T-cell (primary cell): ENCODE results near the gene AKAP9. TPM values are rescaled to one million over a fixed set of nuclear protein-coding genes. Genes with fewer than 3 reads are reported as not detected.
"Not testable (repeated sequence)": the region's sequence is repeated elsewhere in the genome, so short reads cannot be mapped to it uniquely, and the experiment has no call there.

ENCODE experiments used
- ATAC-seq, 4 experiments: fragments of 200-7000 bp in 3 of 4; fragments of 150-1000 bp in 1 of 4; cut with Tn5 transposase; replicated peaks in 1 of 4; 1 replicate in 3 of 4; 2 replicates in 1 of 4; pipeline ENCODE4 v1.10.0; 2021; ENCODE audit warnings: moderate library complexity in 3 of 4, mild to moderate bottlenecking in 2 of 4, moderate number of reproducible peaks in 1 of 4
- CTCF ChIA-PET, 2 donors: fragments of 300-600 bp; sonication (Branson Sonifier 250); formaldehyde crosslinking; loops; one replicate each; lab custom pipeline; 2022; ENCODE audit warnings: antibody characterized with exemption in 2 of 2; lab: Charles Lee
- POLR2A ChIA-PET, 2 donors: fragments of 300-600 bp; sonication (Branson Sonifier 250); formaldehyde crosslinking; loops; one replicate each; lab custom pipeline; 2022; ENCODE audit warnings: antibody characterized with exemption in 2 of 2; lab: Charles Lee
- DNase-seq, 35 experiments: peaks; one replicate each; pipeline versions ENCODE4 v3.0.0 to v3.0.0-alpha.2; 2013 to 2023
- H3K27ac ChIP-seq: one replicate; pipeline ENCODE4 v1.5.1; 2013; ENCODE audit warnings: low read length
- H3K27me3 ChIP-seq, 2 experiments: replicated peaks in 1 of 2; 1 replicate in 1 of 2; 2 replicates in 1 of 2; pipeline versions ENCODE4 v1.6.1 to v1.7.0; 2013; ENCODE audit warnings: low read length in 1 of 2, mixed read lengths in 1 of 2; ENCODE audit not compliant: control insufficient read depth in 2 of 2, insufficient read depth in 2 of 2; ENCODE audit errors: extremely low read depth in 1 of 2
- H3K36me3 ChIP-seq, 2 donors: 1 replicate in 1 of 2; 2 replicates in 1 of 2; pipeline versions ENCODE4 v1.6.1 to v1.7.0; 2013; ENCODE audit warnings: low read length in 1 of 2; ENCODE audit not compliant: control insufficient read depth in 2 of 2, insufficient read depth in 1 of 2; ENCODE audit errors: extremely low read depth in 1 of 2
- H3K4me1 ChIP-seq, 2 experiments: 1 replicate in 1 of 2; 2 replicates in 1 of 2; pipeline versions ENCODE4 v1.6.1 to v1.7.0; 2013; ENCODE audit warnings: low read length in 2 of 2, mixed read lengths in 1 of 2; ENCODE audit not compliant: insufficient read depth in 2 of 2, control insufficient read depth in 1 of 2; ENCODE audit errors: extremely low read depth in 1 of 2
- H3K4me3 ChIP-seq, 2 donors: 1 replicate in 1 of 2; 2 replicates in 1 of 2; pipeline versions ENCODE4 v1.5.1 to v1.7.0; 2013; ENCODE audit warnings: mild to moderate bottlenecking in 2 of 2, low read length in 1 of 2, moderate library complexity in 1 of 2; ENCODE audit not compliant: control insufficient read depth in 1 of 2; ENCODE audit errors: extremely low read depth in 1 of 2
- H3K9me3 ChIP-seq: 2 replicates; pipeline ENCODE4 v1.7.0; 2013
- H3K27ac Mint-ChIP-seq, 2 donors: one replicate each; pipeline ENCODE4 v1.8.0; 2020 to 2021; ENCODE audit warnings: mild to moderate bottlenecking in 2 of 2, mixed read lengths in 2 of 2
- H3K27me3 Mint-ChIP-seq, 2 donors: one replicate each; pipeline ENCODE4 v1.8.0; 2021 to 2022; ENCODE audit warnings: mixed read lengths in 2 of 2
- H3K36me3 Mint-ChIP-seq: one replicate; pipeline ENCODE4 v1.8.0; 2021; ENCODE audit warnings: mixed read lengths
- H3K4me1 Mint-ChIP-seq, 3 donors: one replicate each; pipeline ENCODE4 v1.8.0; 2020 to 2022; ENCODE audit warnings: mixed read lengths in 3 of 3, mild to moderate bottlenecking in 1 of 3
- H3K4me3 Mint-ChIP-seq, 3 donors: one replicate each; pipeline ENCODE4 v1.8.0; 2020 to 2022; ENCODE audit warnings: mild to moderate bottlenecking in 3 of 3, mixed read lengths in 3 of 3, moderate library complexity in 3 of 3
- H3K9me3 Mint-ChIP-seq, 3 donors: one replicate each; pipeline ENCODE4 v1.8.0; 2020 to 2022; ENCODE audit warnings: mixed read lengths in 3 of 3
- WGBS: methylation state at CpG from one replicate; pipeline ENCODE4 v1.1.5; 2013; ENCODE audit warnings: missing lambda C conversion rate; ENCODE audit not compliant: insufficient coverage; 5-methylcytosine and 5-hydroxymethylcytosine counted together
- total RNA-seq, 35 experiments: library from RNA in 6 of 35; stranded (reverse) in 6 of 35; fragments of 120-200 nt in 1 of 35; gene quantifications; one replicate each; pipeline versions ENCODE4 v1.2.1 to v1.2.4 and lab custom pipeline; 2013 to 2026

AKAP9 gene
- total RNA-seq, 5 donors from 2014 or later (not counting 1 experiment from before 2014, with no cell fraction given): 59.6 to 83.3 (median 69.0) TPM

DNA sequence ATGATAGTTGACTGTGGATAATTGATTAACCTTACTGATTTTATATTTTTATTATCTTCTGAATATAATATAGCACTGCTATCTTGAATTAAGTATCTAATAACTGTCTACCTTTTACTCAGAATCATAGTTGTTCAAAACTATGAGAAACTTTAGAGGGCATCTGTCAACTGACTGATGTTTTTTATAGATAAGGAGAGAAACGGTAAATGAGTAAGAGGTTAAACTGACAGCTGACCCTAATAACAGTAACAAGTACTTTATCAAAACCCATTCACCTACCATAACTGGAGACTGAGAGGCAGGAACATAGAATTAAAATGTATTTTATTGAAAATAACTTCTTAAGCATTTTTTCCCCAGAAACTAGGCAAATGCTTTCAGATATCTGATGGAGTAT is 131.5 kb downstream of the AKAP9 start:
- no peak overlapping the region for H3K27ac ChIP-seq
- no peaks in the 10 kb centered on the region for H3K27me3 ChIP-seq
- no CpG with 5 or more reads among the region's 1 CpG for WGBS
- no peaks in the 10 kb centered on the region for H3K9me3 ChIP-seq
- Mint-ChIP-seq H3K27me3 (no peaks in the 10 kb centered on the region), H3K36me3 (peaks cover 61% of the 10 kb centered on the region), H3K27ac (no peak overlapping the region), H3K9me3 (no peaks in the 10 kb centered on the region), H3K4me1 (no peaks in the 10 kb centered on the region), H3K4me3 (no peak overlapping the region)
- ATAC-seq (no peak), DNase-seq (no peak)
- peaks cover 4 to 30% of the 10 kb centered on the region in 2 donors for H3K36me3 ChIP-seq
- ChIA-PET POLR2A (no interaction called here), CTCF (interaction anchor here in 1 of 2 donors (0.7 to 0.8 kb wide), 2 partner anchors 10 to 121 kb away, joined by 3 to 4 read pairs; no protein-coding TSS in a partner anchor)
- H3K4me3 ChIP-seq: no peak overlapping the region
- no peaks in the 10 kb centered on the region for H3K4me1 ChIP-seq

DNA sequence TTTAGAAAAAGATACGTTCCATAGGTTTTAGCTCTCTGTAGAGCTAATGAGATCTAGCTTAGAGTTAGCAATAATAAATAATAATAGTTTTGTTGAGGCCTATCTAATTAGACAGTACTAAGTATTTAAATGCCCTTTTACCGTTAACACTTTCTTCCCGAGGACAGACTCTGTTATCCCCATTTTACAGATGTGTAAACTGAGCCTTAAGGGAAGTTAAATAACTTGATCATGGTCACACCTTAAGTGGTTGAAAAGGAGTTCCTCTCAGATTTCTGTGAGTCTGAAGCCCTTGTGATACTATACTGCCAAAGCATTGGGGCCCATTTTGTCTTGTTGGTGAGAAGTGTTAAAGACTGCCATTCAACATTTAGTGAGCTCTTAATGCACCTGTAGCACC is 132.0 kb downstream of the AKAP9 start:
- H3K4me3 Mint-ChIP-seq: no peak overlapping the region
- DNase-seq (no peak), ATAC-seq (no peak)
- no peaks in the 10 kb centered on the region for H3K27me3 Mint-ChIP-seq
- ChIA-PET CTCF (interaction anchor here in 1 of 2 donors (0.7 to 0.8 kb wide), 2 partner anchors 10 to 122 kb away, joined by 3 to 4 read pairs; no protein-coding TSS in a partner anchor), POLR2A (no interaction called here)
- Histone ChIP-seq H3K9me3 (no peaks in the 10 kb centered on the region), H3K27me3 (no peaks in the 10 kb centered on the region), H3K27ac (no peak overlapping the region), H3K4me1 (no peaks in the 10 kb centered on the region), H3K4me3 (no peak overlapping the region), H3K36me3 (peaks cover 0 to 28% of the 10 kb centered on the region in 2 donors)
- no peak overlapping the region for H3K27ac Mint-ChIP-seq
- H3K4me1 Mint-ChIP-seq: no peaks in the 10 kb centered on the region
- WGBS: no CpG with 5 or more reads among the region's 3 CpGs
- no peaks in the 10 kb centered on the region for H3K9me3 Mint-ChIP-seq
- H3K36me3 Mint-ChIP-seq: peaks cover 61% of the 10 kb centered on the region

DNA sequence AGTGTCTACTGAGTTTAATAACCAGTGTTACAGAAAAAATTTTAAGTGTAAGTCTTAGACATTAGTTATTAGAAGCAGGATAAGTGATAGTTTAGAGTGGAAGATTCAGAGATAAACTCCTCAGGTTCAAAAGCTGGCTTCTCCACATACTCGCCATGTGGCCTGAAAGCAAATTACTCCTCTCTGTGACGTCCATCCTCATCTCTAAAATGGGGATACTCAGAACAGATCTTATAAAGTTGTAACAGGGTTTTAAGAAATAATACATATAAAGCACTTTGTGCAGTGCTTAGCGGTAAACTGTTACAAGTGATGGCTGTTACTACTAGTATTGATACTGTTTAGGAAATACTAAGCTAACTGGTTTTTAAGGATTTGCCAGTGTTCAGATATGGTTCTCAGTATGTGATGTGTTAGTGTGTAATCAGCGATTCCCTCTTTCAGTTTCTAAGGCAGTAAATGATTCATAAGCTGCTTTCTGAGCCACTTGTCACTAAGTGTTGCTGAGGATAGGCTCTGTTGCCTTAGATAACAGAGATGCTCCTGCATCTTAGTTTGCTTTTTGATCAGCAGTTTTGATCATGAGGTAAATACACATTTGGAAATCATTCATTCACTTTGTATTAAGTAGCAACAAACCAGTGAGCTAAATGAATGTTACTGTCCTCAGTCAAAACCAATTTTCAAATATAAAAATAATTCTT is 134.9 kb downstream of the AKAP9 start:
- ChIA-PET POLR2A (interaction anchor here in 1 of 2 donors (0.5 kb wide), 1 partner anchor 279 kb away, joined by 4 read pairs; no protein-coding TSS in a partner anchor), CTCF (interaction anchor here in 1 of 2 donors (0.5 kb wide), 1 partner anchor 56 kb away, joined by 7 read pairs; no protein-coding TSS in a partner anchor)
- Mint-ChIP-seq H3K4me3 (no peak overlapping the region), H3K27me3 (no peaks in the 10 kb centered on the region), H3K27ac (peak overlapping the region in 1 of 2 donors; percentile 28), H3K4me1 (no peaks in the 10 kb centered on the region), H3K9me3 (no peaks in the 10 kb centered on the region), H3K36me3 (peaks cover 58% of the 10 kb centered on the region)
- ATAC-seq (no peak), DNase-seq (no peak)
- 29% methylated on average over 1 of the region's 4 CpGs for WGBS
- no peaks in the 10 kb centered on the region for H3K27me3 ChIP-seq
- H3K4me3 ChIP-seq: no peak overlapping the region
- no peaks in the 10 kb centered on the region for H3K4me1 ChIP-seq
- H3K9me3 ChIP-seq: no peaks in the 10 kb centered on the region
- H3K36me3 ChIP-seq: peaks cover 0 to 35% of the 10 kb centered on the region in 2 donors
- no peak overlapping the region for H3K27ac ChIP-seq

DNA sequence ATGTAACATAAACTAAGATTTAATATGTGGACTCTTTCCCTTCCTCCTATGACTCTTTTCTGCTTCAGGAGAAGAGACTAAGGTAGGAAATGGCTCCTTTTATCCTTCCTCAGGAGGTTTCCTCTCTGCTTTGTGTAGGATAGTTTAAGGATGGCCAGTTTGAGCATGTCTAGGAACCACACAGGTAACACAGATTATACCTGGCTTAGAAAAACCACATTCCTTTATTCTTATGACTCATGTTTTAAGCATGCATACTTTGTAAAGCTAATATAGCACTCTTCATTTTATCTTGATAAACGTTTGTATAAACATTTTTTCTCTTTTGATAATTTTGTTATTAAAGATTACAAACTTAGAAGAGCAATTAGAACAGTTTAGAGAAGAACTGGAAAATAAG is 135.8 kb downstream of the AKAP9 start:
- Histone ChIP-seq H3K27me3 (no peaks in the 10 kb centered on the region), H3K9me3 (no peaks in the 10 kb centered on the region), H3K36me3 (peaks cover 0 to 32% of the 10 kb centered on the region in 2 donors), H3K27ac (no peak overlapping the region), H3K4me3 (no peak overlapping the region), H3K4me1 (no peaks in the 10 kb centered on the region)
- WGBS: no CpG with 5 or more reads among the region's 1 CpG
- Mint-ChIP-seq H3K4me3 (no peak overlapping the region), H3K27me3 (no peaks in the 10 kb centered on the region), H3K4me1 (no peaks in the 10 kb centered on the region), H3K27ac (no peak overlapping the region), H3K9me3 (no peaks in the 10 kb centered on the region), H3K36me3 (peaks cover 54% of the 10 kb centered on the region)
- ChIA-PET CTCF (interaction anchor here in 1 of 2 donors (0.6 kb wide), 1 partner anchor 62 kb away, joined by 5 read pairs; no protein-coding TSS in a partner anchor), POLR2A (interaction anchor here in 1 of 2 donors (0.6 kb wide), 1 partner anchor 56 kb away, joined by 3 read pairs; no protein-coding TSS in a partner anchor)
- ATAC-seq (no peak), DNase-seq (no peak)

DNA sequence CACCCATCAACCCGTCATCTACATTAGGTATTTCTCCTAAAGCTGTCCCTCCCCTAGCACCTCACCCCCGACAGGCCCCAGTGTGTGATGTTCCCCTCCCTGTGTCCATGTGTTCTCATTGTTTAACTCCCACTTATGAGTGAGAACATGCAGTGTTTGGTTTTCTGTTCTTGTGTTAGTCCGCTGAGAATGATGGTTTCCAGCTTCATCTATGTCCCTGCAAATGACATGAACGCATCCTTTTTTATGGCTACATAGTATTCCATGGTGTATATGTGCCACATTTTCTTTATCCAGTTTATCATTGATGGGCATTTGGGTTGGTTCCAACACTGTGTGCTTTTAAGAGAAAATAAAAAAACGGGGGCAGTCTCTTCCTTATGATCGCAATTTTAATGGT is 143.3 kb downstream of the AKAP9 start:
- H3K9me3 ChIP-seq, CTCF ChIA-PET, H3K4me1 ChIP-seq, H3K27me3 Mint-ChIP-seq, ATAC-seq, H3K4me3 ChIP-seq, DNase-seq, H3K27me3 ChIP-seq, H3K9me3 Mint-ChIP-seq, H3K27ac Mint-ChIP-seq, H3K4me1 Mint-ChIP-seq, H3K27ac ChIP-seq: not testable (repeated sequence)
- H3K4me3 Mint-ChIP-seq: peak overlapping the region in 1 of 3 donors; percentile 13
- POLR2A ChIA-PET: interaction anchor here in 1 of 2 donors (0.5 kb wide), 1 partner anchor 20 kb away, joined by 3 read pairs; no protein-coding TSS in a partner anchor
- WGBS: 100% methylated on average over 3 of the region's 6 CpGs
- H3K36me3 ChIP-seq: peaks cover 0 to 53% of the 10 kb centered on the region in 2 donors
- H3K36me3 Mint-ChIP-seq: peaks cover 67% of the 10 kb centered on the region

DNA sequence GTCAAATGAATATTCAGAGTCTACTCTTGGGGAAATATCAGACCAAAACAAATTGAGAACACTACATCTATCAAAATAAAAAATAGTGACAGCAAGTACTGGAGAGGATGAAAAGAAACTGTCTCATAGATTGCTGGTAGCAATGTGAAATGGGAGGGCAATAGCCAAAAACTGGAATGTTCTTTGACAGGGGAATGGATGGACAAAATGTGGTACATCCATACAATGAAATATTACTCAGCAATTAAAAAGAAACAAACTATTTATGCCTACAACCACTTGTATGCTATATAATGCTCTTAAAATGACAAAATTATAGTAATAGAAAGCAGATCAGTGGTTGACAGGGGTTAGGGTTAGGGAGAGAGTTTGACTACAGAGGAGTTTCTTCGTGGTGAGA is 147.6 kb downstream of the AKAP9 start:
- Mint-ChIP-seq H3K9me3 (no peaks in the 10 kb centered on the region), H3K27ac (no peak overlapping the region), H3K27me3 (no peaks in the 10 kb centered on the region), H3K36me3 (peaks cover 62% of the 10 kb centered on the region), H3K4me3 (no peak overlapping the region), H3K4me1 (no peaks in the 10 kb centered on the region)
- H3K4me3 ChIP-seq: no peak overlapping the region
- peaks cover 0 to 54% of the 10 kb centered on the region in 2 donors for H3K36me3 ChIP-seq
- H3K4me1 ChIP-seq: no peaks in the 10 kb centered on the region
- no peak for ATAC-seq
- no peak overlapping the region for H3K27ac ChIP-seq
- ChIA-PET CTCF (no interaction called here), POLR2A (no interaction called here)
- no peaks in the 10 kb centered on the region for H3K27me3 ChIP-seq
- no peak for DNase-seq
- WGBS: no CpG with 5 or more reads among the region's 1 CpG
- H3K9me3 ChIP-seq: no peaks in the 10 kb centered on the region
